ENCODE results near the gene ZNF407.

ZNF407 gene

DNA sequence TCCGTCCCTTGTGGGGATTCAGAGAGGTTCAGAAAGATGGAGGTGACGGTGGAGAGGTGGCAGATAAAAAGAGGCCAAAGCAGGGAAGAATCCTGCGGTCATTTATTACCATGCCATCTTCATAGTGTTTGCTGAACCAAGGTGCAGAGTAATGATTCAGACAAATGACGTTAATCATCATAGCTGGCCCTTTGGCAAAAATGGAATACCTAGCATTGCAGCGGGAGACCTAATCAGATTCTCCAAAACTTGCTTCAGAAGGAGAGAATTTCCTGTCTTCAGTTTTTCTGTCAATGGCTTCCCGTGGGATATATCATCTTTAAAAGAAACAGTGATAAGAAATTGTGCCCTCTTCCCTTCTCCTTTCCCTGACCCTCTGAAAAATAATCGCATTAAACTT, 435.8 kb downstream of the ZNF407 start:
- no peak for DNase-seq

DNA sequence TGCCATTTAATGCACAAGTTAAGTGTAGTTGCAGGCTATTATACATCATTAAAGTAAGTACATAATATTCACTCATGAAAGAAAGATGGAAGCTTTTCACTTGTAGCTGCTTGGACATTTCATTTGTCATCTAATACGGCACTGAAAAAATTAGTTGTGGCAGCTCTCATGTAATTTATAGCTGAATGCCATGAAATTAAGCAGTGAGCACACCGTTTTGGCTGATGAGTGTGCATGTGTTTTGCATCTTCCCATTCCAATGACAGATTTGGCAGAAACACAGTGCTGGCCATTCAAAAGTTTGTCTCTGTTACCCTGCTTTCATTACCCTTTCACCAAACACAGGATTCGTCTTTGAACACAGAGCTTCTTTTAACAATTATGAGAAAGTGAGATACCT, 437.3 kb downstream of the ZNF407 start:
- no peak for DNase-seq

DNA sequence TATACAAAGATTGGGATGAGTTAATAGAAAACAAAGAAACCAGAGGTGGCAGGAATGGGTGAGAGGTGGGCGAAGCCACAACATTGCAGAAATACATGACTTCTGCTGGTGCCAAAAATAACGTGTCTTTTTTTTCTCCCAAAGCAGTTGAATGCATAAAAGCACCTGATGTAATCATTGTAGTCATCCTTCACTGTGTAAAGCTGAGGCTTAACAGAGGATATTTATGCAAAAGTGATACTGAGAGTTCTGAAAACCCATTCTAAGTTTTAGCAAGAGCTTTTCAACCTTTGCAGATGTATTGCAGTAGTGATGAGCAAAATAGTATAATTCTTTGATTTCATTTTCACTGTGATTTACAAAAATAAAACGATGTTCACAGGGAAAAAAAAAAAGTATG, 438.3 kb downstream of the ZNF407 start:
- DNase-seq = no peak

DNA sequence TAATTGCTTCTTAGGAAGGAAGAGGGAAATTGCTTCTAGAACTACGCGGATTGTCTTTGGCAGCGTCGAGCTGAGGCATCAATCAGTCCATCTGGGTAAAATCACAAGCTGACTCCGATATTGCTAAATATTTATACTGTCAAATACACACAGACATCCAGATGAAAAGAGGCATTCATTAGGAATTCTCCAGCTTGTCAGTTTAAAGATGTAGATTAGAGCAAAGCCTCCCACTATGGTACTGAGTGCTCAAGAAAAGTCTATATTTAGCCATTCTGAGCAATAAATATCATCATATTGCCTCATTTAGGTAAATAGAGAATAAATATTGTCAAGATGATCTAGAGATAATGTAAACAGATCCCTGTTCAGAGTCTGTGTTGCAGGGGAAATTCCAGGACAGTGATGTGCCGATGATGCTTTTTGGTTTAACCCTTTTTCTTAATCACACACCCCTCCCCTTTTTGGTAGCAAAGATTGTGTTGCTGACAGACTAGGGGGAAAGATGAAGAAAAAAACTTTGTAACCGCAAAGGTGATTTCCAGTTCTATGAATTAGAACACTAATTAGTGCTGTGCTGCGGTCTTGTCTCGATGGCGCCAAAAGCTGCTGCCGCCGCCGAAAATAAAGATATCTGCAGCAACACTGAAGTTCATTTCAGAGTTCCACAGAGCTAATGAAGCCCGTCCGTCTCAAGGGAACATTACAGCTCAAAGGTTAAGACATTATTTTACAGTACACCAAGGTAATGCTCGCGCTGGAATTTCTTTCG, 439.4 kb downstream of the ZNF407 start:
- DNase-seq = no peak

DNA sequence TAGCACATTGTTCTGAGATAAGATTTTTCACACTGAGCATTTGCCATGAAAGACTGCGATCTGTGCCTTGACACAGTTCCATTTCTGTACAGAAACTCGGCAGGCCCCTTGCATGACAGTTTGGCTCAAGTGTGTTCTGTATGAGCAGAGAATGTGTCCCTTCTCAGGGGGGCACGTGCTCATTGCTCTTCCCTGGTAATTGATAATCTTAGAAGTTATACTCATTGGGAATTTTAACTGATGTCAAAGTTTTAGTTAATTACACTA, 440.0 kb downstream of the ZNF407 start:
- DNase-seq = no peak

DNA sequence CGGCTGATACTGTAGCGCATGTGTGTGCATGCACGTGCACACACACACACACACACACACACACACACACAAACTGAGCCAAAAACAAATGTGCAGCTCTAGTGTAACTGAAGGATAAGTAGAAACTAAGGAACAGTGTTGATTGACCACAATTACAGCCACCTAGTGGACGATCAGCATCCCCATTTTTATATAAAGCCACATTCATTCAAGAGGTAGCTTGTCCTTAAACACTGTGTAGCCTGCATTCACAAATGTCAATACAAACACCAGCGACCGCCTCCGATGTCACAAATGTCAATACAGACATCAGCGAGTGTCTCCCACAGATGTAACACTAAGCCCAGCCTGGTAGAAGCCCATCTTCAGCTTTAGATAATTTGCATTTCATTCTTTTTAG, 443.9 kb downstream of the ZNF407 start:
- DNase-seq = no peak

DNA sequence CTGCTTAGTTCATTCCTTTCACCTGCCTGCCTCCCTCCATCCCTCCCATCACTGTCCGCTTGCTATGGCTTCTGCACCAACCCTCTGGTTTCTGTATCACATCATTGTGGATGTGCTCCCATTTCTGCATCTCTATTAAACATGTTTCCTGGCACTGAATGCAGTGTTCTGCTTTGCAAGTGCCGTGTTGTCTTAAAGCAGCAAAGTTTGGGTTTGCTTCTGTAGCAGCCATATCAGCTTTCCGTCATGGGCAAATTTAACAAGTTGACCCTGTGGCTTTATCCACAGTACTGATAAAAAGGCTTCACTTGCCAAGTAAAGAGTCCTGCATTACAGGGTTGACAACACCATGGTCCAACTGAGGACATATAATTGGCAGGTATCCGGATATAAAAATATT, 445.8 kb downstream of the ZNF407 start:
- no peak for DNase-seq

DNA sequence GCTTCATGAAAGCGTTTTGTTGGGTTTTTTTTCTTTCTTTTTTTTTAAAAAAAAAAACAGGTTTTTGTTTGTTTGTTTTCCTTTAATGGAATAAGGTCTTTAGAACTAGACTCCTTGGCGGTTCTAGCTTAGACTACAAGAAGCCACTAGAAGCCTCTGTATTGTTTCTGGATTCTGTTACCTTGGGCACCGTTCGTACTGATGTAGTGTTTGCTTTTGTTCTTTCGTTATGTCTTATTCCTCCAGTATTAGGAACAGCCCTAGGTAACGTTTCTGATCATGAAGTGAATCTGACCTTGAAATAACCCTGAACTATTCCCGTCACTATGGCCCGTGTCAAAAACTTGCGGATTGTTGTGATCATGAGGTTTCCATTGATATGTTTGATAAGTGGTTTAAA, 446.6 kb downstream of the ZNF407 start:
- no peak for DNase-seq

DNA sequence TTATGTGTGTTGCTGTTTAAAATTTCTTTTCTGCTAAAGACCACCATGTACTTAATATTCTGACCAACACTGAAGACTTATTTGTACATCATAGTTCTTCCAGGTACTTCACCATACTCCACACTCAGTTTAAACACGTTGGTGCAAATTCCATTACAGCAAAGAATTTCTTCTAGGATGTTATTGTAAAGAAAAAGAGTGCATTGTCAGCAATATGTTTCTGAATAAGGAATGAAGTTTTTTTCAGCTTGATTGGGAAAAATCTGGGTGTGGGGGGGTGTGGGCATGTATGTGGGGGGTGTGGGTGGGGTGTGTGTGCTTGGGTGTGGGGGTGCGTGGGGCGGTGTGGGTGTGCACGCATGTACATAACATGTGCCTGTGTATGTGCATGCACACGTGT, 447.1 kb downstream of the ZNF407 start:
- DNase-seq = no peak

DNA sequence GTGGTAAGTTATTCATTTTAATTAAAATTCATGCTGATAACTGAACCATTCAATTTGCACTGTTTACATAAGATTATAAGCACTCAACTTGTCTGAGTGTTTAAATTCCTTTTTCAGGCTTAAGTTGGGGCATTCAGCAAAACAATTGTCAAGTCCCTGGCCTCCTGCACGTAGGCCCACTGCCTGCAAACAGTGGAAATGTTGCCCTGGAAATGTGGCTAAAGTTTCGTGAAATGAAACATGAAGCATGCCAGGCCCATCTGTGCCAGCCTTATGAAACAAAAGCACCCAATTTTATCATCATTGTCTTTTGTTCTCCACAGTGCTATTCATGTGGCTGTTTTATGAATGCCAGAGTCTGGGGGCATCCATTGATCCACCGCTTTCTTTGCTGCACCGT, 447.6 kb downstream of the ZNF407 start:
- DNase-seq = no peak

DNA sequence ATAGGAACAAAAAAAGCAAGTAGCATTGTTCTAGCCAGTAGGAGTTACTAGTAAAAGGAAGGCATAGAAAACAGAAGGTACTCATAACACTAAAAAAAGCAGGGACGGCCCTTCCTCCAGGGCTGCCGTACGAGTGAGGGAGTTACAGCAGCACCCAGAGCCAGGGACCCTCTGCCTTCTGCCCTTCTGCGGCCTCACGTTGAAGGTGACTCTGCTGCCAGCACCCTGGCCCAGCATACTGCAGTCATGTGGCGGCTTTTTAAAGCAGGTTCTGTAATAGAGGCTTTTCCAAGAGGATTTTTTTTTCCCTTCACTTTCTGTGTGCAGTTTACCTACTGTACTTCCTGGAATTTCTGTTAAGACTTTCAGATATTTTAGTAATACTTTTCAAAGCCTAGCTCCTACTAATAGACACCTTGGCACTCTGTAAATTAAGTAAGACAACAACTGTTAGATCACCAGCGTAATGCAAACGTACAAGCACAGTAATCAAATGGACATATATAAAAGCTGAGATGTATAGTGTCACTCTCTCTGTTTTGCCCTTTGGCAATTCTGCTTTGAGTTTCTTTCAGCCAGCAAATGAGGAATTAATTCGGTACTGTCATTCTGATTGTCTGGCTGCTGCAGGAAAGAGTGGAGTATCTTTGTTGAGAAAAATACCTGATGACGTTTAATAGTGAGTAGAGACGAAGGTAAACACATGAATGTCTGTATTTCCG, 449.7 kb downstream of the ZNF407 start:
- no peak for DNase-seq

DNA sequence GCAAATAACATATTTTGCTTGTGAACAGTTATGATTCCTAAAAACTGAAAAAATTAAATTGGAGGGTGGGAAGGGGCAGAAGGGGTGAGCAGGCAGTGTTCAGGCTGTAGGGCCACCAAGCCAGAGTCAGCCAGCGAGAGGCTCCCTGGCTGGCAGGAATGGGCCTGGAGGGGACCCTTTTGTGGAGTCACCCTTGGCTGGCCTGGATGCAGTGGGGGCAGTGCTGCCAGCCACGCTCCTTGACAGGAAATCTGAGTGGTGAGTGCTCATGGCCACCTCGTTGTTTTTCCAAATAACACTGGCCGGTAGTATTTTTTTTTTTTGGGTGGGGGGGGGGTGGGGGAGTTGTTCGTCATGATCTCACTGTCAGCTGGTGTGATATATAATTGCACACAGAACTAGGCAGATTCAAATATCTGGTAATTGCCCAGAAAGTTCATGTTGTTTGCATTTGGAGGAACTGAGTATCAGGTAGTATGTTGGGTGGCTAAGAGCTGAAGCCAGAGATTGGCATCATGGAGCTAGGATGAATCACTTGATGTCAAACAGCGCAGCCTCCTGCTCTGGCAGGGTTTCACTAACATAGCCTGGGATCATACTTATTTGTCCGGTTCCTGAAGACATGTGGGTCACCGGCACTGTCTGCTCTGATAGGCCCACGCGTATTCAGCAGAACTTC, 451.2 kb downstream of the ZNF407 start:
- DNase-seq = no peak

DNA sequence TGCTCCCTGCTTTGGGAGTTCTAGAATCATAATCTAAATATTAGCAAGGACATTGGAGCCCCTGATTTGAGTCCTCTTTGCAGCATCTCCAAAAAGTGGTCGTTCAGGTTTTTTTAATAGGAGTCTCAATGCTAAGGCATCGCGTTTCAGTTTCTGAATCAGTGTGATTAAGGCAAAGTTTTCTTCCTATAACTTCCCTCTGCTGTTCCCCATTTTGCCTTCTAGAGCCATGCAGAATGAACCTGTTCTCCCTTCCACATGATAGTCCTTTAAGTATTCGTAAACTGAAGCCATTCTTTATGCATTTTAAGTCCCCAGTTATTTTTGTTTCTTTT, 451.8 kb downstream of the ZNF407 start:
- DNase-seq = no peak

DNA sequence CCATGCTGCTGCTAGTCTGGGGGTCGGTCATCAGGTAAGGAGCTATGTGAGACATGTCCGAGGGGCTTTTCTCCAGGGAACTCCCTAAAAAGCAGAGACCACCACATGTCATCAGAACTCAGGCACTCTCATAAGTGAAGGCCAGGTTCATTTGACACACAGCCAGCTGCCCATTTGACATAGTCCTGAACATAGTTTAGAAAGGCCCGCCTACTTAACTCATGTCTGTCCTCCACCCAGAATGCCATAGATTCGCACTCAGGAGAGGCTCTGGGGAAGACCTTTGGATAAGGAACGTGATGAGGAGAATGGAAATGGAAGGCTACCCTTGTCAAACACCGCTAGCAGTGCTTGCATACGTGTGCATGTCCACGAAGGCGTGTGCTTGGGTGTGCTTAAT, 454.1 kb downstream of the ZNF407 start:
- DNase-seq = no peak

DNA sequence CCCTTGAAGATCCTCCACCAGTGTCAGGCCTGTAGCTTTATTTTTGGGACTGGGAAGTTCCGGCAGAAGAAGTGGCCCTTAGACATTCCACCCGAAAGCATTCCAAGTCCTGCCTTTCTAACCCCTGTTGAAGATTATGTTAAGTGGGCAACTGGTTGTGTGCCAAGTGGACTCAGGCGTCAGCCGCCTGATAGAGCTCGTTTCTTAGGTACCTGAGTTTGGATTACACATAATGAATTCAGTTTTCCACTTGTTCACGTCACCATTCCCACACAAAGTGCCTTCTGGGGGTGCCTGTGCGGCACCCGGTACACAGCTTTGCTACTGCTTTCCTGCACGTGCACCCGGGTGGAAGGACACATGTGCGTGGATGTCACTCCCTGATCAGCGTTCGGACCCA, 454.8 kb downstream of the ZNF407 start:
- no peak for DNase-seq

DNA sequence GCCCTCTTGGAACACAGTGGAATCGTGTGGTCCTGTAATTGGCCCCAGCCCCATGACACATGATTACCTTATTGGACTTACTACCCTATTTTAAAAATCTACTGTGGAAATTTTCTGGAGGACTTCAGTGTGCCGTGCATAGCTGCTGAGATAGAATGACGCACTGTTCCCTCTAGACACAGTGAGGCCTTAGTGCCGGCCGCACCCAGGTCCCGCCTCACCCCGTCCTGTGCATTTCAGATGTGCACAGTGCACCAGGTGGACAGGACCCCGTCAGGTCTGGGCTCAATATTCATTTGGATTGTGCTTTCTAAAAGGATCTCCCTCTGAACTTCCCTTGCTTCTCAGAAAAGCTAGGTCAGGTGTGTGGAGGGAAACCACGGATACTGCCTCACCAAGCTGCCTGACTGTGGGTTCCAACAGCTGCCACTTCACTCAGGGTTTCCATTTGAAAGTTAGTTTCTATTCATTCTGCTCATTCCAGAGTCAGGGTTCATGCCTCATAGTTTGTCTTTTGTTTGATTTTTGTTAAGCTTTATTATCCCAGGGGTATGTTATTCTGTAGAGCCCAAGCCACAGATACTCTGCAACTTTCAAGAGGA, 455.5 kb downstream of the ZNF407 start:
- no peak for DNase-seq

DNA sequence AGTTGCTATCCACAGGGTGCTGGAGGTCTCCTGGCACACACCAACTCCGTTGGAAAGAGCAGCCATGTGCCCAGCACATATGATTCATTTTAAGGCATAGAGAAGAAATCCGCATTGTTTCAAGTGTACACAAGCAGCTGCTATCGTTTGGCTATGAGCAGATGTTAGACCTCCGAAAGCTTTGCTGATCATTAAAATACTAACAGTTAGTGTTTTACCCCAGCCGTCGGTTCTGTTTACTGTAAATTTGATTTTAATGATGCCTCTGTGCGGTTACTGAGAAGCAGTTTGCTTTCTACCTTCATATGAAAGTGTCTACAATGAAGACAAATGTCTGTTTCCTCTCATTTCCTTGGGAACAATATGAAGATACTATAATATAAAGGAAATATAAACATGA, 456.4 kb downstream of the ZNF407 start:
- DNase-seq = no peak

DNA sequence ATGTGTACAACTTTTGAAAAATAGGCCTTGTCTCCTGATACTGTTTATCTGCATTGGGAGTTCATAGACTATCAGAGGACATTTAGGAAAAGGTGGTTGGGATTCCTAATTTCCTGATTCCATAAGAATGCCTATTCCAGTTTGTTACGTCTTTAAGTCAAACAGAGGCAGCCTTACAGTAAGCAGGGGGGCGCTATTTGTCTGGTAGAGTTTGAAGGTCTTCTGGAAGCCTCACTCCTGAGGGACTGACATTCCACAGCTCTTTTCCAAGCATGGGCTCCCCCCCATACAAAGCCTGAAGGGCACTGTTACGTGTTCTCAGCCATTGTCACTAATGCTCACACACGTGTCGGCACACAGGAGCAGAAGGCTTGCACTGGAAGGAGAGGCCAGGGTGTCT, 456.9 kb downstream of the ZNF407 start:
- no peak for DNase-seq

DNA sequence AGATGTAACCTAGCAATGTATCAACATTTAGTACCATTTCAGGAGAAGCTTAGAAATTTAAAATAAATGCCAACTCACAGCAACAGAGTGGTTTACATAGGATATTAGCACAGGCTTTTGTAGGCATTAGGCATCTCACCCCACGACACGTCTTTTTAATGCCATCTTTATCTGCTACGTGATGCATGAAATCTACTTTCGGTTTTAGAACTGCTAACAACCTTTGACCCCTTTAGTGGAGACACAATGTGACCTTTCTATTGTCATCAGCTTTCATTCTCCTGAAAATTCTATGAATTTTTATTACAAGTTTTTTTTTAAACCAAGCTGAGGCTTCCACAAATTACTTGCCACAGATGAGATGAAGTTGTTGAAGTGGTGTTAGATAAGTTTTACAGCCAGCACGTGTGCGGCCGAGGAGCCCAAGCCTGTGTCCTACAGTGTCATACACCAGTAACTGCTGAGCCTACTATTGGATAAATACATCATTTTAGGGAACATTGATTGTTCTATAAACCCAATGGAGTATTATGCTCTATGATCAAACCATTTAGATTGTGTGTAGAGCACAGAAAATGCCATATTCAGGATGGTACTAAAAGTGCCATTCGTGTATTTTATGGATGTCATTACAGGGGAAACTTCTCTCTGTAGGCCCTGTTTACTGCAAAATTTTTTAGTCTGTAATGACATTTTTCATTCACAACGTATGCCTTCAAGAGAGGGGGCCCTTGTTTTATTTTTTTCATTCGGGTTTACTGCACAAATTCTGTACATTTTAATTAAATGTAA, 459.7 kb downstream of the ZNF407 start:
- no peak for DNase-seq

DNA sequence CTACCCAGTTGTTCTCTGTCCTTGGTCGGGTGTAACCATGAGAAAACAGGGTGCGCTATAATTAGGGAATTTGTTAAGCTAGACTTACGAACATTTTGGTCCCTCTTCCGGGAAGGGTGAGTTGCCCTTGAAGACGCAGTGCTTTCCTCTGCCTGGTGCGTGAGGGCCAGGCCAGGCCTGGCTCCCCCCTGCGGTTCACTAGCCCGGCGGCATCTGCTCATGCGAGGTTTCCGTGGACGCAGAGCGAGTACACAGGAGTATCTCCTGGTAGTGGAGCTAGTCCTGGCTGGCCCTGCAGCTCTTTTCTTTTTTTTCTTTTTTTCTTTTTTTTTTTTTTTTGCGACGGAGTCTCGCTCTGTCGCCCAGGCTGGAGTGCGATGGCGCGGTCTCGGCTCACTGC, 462.5 kb downstream of the ZNF407 start:
- no peak for DNase-seq

DNA sequence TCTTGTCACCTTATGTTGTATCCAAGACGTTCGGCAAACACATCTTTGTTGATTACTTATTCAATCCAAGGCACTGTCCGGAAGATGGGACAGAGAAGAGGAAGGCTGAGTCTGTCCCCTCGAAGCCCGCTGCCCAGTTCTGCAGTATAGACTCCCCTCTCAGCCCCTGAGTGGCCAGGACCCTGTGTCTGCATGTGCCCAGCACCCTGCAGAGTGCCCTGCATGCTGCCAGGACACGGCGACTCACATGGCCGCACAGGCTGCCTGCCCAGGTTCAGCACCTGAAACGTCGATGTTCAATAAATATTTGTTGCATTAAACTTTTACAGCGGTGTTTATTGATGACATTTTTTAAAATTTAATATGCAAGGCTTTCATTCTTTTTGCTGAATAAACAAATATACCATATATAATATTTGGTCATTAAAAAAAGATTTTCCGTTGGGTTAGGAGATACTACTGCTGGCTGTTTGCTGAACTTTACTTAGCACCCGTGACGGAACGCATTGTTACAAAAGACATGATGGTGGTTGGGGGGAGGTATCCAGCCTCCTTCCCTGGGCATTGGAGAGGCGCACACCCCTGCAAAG, 464.7 kb downstream of the ZNF407 start:
- no peak for DNase-seq

DNA sequence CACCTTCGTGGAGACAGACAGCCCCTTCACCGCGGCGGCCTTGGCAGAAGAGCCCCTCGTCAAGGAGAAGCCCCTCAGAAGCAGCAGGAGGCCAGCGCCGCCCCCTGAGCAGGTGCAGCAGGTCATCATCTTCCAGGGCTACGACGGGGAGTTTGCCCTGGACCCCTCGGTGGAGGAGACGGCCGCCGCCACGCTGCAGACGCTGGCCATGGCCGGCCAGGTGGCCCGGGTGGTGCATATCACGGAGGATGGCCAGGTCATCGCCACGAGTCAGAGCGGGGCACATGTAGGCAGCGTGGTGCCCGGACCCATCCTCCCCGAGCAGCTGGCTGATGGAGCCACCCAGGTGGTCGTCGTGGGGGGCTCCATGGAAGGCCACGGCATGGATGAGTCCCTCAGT, 465.5 kb downstream of the ZNF407 start:
- no peak for DNase-seq
